HG02970 (cell line): ENCODE data around the gene YWHAQ.

Source experiments
- ATAC-seq: cut with Tn5 transposase; IDR thresholded peaks from one replicate; pipeline ENCODE4 v1.9.1; 2021; ENCODE audit warnings: mild to moderate bottlenecking, moderate library complexity, moderate number of reproducible peaks; ENCODE audit not compliant: unreplicated experiment, low FRiP score

YWHAQ gene

DNA sequence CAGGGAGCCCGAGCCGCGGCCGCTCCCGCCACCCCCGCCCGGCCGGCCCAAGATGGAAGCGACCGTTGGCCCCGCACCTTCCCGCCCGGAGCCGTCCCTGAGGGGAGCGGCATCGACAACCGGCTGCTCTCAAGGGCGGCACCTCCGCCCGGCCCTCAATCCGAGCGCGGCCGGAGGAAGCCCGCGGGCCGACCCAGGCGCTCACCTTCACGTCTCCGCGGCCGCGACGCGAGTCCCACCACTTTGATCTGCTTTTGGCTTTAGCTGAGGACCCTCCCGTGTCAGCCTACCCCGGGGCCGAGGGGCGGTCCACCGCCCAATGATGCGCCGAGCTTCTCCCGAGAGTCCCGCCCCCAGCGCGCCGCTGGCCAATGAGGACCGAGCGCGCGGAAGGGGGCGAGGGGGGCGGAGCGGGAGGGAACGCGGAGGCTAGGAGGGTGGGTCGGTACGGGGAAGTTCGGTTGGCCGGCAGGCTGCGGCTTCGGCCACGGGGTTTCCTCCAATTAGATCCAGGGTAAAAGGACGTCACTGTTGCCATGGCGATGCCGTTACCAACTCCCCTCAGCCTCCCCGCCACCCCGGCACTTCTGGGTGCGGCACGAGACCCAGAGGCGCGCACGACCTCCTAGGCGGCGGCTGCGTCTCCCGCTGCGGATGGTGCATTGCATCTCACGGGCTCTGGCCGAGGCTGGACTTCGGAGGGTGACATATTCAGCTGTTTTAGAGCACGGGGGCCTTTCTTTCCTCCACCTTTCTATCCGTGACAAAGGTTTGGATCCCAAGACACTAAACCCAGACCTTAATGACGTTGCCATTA is at the start of gene YWHAQ:
Gene YWHAQ, minus strand, starts transcription at position 262 of the 817 bp plus-strand sequence. CDS start 545 bp downstream, outside the sequence.
- peak; percentile 90 for ATAC-seq

DNA sequence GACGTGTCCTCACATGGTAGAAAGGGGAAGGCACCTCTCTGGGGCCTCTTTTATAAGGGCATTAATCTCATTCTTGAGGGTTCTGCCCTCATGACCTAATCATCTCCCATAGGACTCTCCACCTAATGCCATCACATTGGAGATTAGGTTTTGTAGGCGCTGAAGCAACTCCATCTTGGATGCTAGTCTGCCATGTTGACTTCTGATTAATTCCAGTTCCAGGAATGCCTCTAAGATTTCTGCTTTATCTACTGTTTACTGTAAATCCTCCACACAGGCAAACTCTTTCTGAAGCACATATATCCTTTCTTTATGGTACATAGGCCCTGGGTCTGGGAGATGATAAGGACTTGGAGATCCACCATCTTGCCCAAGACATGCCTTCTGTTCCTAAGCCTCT is 49.3 kb upstream of the YWHAQ start:
- no peak for ATAC-seq

DNA sequence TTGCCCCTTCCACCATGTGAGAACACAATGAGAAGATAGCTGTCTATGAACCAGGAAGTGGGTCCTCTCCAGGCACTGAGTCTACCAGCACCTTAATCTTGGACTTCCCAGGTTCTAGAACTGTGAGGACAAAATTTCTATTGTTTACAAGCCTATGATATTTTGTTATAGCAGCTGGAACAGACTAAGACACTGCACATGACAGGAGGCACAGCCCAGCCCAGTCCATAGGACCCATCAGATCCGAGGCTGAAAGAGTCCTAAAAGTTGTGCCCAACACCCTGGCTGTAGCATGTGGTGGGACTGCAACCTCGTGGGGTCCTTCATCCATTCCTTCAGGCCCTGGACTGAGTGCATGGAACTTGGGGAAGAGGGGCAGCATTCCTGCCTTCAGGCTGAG is 48.4 kb upstream of the YWHAQ start:
- no peak for ATAC-seq

- ATAC-seq, result no peak
Measured at GRCh38 chr2:9678544-9678943, 47.7 kb upstream of the YWHAQ start.

DNA sequence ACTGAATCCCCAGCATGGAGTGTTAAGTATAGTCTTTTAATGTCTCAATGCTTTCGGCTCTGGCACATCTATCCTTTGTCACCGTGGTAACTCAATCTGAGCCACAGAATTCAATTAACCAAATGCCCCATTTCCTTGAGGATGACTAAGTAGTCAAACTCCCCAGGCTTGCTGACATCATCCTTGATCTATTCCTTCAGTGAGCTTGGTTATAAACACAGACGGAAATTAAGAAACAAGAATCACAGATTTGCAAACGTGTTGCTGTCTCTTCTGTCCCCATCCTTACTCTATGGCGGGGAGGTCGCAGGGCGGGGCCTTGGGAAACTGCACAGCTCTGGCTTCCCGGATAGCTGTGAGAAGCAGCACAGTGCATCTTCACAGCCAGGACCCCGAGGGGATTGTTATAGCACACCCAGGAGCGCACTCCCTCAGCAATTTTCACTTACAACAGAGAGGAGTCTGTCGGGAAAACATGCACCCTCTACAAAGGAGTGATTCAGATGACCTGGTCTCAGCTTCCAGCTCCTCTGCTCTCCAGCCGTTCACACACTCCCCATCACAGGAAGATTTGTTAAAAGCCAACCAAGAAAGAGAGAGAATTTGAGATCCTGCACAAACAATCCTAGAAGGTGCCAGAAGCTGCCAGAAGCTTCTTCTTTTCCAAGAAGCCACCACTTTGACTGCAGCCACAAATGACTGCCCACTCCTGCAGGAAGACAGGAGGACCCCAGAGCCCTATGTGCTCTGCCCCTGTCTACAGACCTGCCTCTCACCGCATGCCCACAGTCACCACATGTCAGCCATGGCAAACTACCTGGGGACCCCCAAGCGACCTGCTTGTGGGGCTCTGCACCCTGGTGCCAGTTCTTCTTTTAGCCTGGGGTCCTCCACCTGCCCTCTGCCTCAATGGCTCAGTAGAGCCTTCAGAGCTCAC is 44.9 kb upstream of the YWHAQ start:
- no peak for ATAC-seq

- ATAC-seq, result no peak
Measured at GRCh38 chr2:9674891-9675414, 44.2 kb upstream of the YWHAQ start.

GRCh38 chr2:9673914-9674481 is 43.2 kb upstream of the YWHAQ start:
- ATAC-seq, result no peak

- ATAC-seq, result no peak
Measured at GRCh38 chr2:9668687-9669345, 38.0 kb upstream of the YWHAQ start.

- no peak for ATAC-seq
Measured at GRCh38 chr2:9667826-9668225, 37.0 kb upstream of the YWHAQ start.

GRCh38 chr2:9666306-9666705 is 35.5 kb upstream of the YWHAQ start:
- ATAC-seq, result no peak

DNA sequence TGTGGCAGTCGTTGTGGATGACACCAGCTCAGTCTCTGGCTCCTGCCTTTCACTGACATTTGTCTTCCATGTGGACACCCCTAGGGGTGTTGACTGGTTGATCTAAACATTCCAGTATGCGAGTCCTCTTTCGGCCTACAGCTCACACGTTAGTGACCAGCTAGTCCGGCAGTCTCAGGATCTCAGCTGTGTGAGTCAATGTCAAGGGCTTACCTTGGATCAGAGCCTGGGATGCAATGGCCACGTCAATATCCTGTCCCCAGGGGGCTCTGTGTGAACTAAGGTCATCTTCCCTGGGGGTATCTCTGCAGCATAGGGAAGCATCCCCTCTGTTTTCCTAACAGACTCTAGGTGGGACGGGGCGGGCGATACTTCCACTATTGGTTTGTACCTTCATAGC is 35.1 kb upstream of the YWHAQ start:
- no peak for ATAC-seq

- ATAC-seq, result no peak
Measured at GRCh38 chr2:9664365-9664764, 33.6 kb upstream of the YWHAQ start.

- ATAC-seq, result no peak
Measured at GRCh38 chr2:9663008-9663879, 32.4 kb upstream of the YWHAQ start.

GRCh38 chr2:9661261-9661660 is 30.5 kb upstream of the YWHAQ start:
- no peak for ATAC-seq

DNA sequence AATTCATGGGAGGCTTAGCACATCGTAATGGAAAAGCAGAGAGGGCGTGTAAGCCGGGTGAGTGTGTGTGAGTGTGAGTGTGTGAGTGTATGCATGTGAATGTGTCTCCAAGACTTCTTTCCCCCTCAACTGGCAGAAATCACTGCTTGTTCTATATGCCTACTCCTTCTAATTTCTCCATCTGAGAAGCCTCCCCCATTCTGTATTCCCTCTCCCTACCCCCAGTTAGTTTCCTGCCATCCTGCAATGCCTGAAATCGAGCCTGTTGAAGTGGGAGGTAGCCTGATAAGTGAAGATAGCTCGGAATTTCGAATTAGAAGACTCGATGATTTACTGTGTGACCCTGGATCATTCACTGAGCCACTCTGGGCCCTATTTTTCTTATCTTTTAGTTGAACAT is 30.0 kb upstream of the YWHAQ start:
- ATAC-seq, result no peak

DNA sequence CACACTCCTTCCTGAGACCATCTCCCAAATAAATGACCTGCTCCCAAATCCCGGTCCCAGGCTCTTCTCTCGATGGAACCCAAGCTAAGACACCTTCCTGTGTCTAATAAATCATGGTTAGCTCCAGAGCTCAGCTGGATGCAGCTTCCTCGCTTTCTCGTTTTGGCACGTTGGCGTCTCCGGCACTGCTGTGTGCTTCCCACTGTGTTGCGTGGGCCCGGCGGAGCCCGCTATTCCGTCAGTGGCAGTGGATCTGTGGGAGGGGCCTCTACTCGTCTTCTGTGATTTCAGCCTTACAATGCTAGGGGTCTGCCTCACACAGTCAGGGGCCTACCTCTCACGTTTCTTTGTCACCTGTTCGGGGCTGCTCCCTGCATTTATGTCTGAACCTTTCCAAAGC is 29.4 kb upstream of the YWHAQ start:
- ATAC-seq, result no peak

GRCh38 chr2:9658972-9659371 is 28.2 kb upstream of the YWHAQ start:
- no peak for ATAC-seq

- ATAC-seq, result no peak
Measured at GRCh38 chr2:9657731-9658130, 26.9 kb upstream of the YWHAQ start.

DNA sequence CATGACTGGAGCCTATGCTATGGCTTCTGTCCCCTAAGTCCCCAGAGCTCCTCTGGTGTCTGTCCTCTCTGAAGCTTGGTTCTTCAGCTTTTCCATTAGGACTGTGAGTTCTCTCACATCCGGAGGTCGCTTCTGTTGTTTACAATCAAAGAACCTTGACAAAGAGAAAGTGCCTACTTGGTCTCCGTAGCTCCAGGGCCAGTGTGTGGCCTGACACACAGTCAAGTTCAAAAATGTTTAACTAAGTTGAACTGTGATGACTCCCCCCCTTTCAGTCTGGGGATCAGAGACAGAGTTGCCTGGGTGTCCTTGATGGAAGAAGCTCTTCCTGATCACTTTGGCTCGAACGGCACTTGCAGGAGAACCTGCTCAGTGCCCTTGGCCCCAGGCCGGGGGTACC is 26.3 kb upstream of the YWHAQ start:
- no peak for ATAC-seq
